HepG2 (cell line): ENCODE measurements around the gene CDC14A. TPM values are rescaled to one million over a fixed set of nuclear protein-coding genes. Genes with fewer than 3 reads are reported as not detected.

Source experiments
- ATAC-seq: fragments of 200-7000 bp; cut with Tn5 transposase; 3 replicates; pipeline ENCODE4 v1.9.1; 2020; ENCODE audit warnings: mild to moderate bottlenecking, moderate library complexity
- BruUV-seq: library from RNA; stranded (reverse); fragments of 400-500 nt; replicated peaks from 2 replicates; lab custom pipeline; 2021; lab: Mats Ljungman, UMichigan
- CTCF ChIA-PET: fragments of 300-600 bp; formaldehyde crosslinking; extraction: SDS; loops from one replicate; lab custom pipeline; 2021; ENCODE audit warnings: low total read pairs, inconsistent platforms, low intra/inter-chr PET ratio; lab: Yijun Ruan, JAX
- POLR2A ChIA-PET: fragments of 350-600 bp; sonication (Branson Sonifier 250); formaldehyde crosslinking; loops from one replicate; lab custom pipeline; 2020; ENCODE audit warnings: antibody characterized with exemption, inconsistent platforms; lab: Yijun Ruan, JAX
- DNase-seq: peaks from one replicate; pipeline ENCODE4 v3.0.0-alpha.2; 2015; ENCODE audit warnings: low spot score
- FAIRE-seq: peaks from 3 replicates; lab custom pipeline; 2011; peaks lifted over from hg19 to GRCh38; lab: Jason Lieb, UNC
- H2AFZ ChIP-seq: one replicate; pipeline ENCODE4 v1.6.1; 2011; ENCODE audit warnings: low read length, inconsistent platforms
- H3K27ac ChIP-seq: fragments of 300-600 bp; 3 replicates; pipeline ENCODE4 v1.8.0; 2011; ENCODE audit warnings: mixed run types, mild to moderate bottlenecking, mixed read lengths, low read length, inconsistent platforms; ENCODE audit not compliant: insufficient read depth; ENCODE audit errors: extremely low read length
- H3K27me3 ChIP-seq, 2 experiments: fragments of 200-600 bp in 1 of 2; 2 replicates in 1 of 2; 3 replicates in 1 of 2; pipeline versions ENCODE4 v1.6.0 to v1.8.0; 2011; ENCODE audit warnings: low read length in 2 of 2, mild to moderate bottlenecking in 2 of 2, moderate library complexity in 2 of 2, inconsistent platforms in 1 of 2; ENCODE audit not compliant: insufficient read depth in 2 of 2, control insufficient read depth in 1 of 2
- H3K36me3 ChIP-seq, 2 experiments: fragments of 200-600 bp in 1 of 2; replicated peaks in 1 of 2; 2 replicates in 1 of 2; 3 replicates in 1 of 2; pipeline versions ENCODE4 v1.5.1 to v1.8.0; 2011; ENCODE audit warnings: low read length in 2 of 2, inconsistent platforms in 1 of 2; ENCODE audit not compliant: insufficient read depth in 2 of 2, control insufficient read depth in 1 of 2
- H3K4me1 ChIP-seq: 2 replicates; pipeline ENCODE4 v1.5.1; 2012; ENCODE audit warnings: low read length, inconsistent platforms; ENCODE audit not compliant: insufficient read depth
- H3K4me2 ChIP-seq: 2 replicates; pipeline ENCODE4 v1.6.0; 2011; ENCODE audit warnings: low read depth, low read length, inconsistent platforms
- H3K4me3 ChIP-seq, 3 experiments: fragments of 200-600 bp in 1 of 3; sonication (generic), shearing (Covaris generic) in 1 of 3; replicated peaks in 1 of 3; 2 replicates each; pipeline ENCODE4 v1.5.1; 2011 to 2016; ENCODE audit warnings: low read length in 3 of 3, inconsistent platforms in 2 of 3, low read depth in 2 of 3, mild to moderate bottlenecking in 2 of 3, control low read depth in 1 of 3, mixed read lengths in 1 of 3; ENCODE audit not compliant: insufficient read depth in 1 of 3
- H3K79me2 ChIP-seq: one replicate; pipeline ENCODE4 v1.6.1; 2011; ENCODE audit warnings: low read length, inconsistent platforms; ENCODE audit not compliant: insufficient read depth
- H3K9ac ChIP-seq: 2 replicates; pipeline ENCODE4 v1.6.0; 2011; ENCODE audit warnings: mild to moderate bottlenecking, low read depth, low read length, inconsistent platforms; ENCODE audit not compliant: insufficient read depth
- H3K9me3 ChIP-seq: 2 replicates; pipeline ENCODE4 v1.5.1; 2012; ENCODE audit warnings: mild to moderate bottlenecking, low read length
- H4K20me1 ChIP-seq: 2 replicates; pipeline ENCODE4 v1.6.0; 2011; ENCODE audit warnings: inconsistent platforms, mild to moderate bottlenecking, low read length, moderate library complexity; ENCODE audit not compliant: insufficient read depth
- CCDC6 ChIP-seq: sonication (generic); formaldehyde crosslinking; IDR thresholded peaks from 2 replicates; pipeline ENCODE4 v1.8.1; 2022; ENCODE audit warnings: mild to moderate bottlenecking, missing genetic modification reagents, moderate library complexity
- CSRNP2 ChIP-seq: sonication (generic); formaldehyde crosslinking; conservative IDR thresholded peaks from 2 replicates; pipeline ENCODE4 v1.8.0; 2022; ENCODE audit warnings: low read depth, missing genetic modification reagents
- ETS1 ChIP-seq: sonication (generic); formaldehyde crosslinking; IDR thresholded peaks from 2 replicates; pipeline ENCODE4 v1.4.0; 2020; ENCODE audit warnings: missing genetic modification reagents
- JARID2 ChIP-seq: sonication (generic); formaldehyde crosslinking; IDR thresholded peaks from 2 replicates; pipeline ENCODE4 v1.8.1; 2023; ENCODE audit warnings: missing genetic modification reagents, inconsistent platforms; ENCODE audit not compliant: insufficient replicate concordance
- KLF12 ChIP-seq: sonication (generic); formaldehyde crosslinking; IDR thresholded peaks from 2 replicates; pipeline ENCODE4 v1.4.0; 2020; ENCODE audit warnings: missing genetic modification reagents, borderline replicate concordance
- NR2C2 ChIP-seq: sonication (generic); formaldehyde crosslinking; IDR thresholded peaks from 2 replicates; pipeline ENCODE4 v1.4.0; 2020; ENCODE audit warnings: missing genetic modification reagents, mild to moderate bottlenecking, moderate library complexity, borderline replicate concordance
- POLR2A ChIP-seq, 2 experiments: IDR thresholded peaks; 2 replicates each; pipeline ENCODE4 v1.6.1; 2011; ENCODE audit warnings: low read depth in 2 of 2, low read length in 2 of 2, mild to moderate bottlenecking in 1 of 2, moderate library complexity in 1 of 2; ENCODE audit not compliant: insufficient read depth in 1 of 2
- SETDB1 ChIP-seq: sonication (generic); formaldehyde crosslinking; IDR thresholded peaks from 2 replicates; pipeline ENCODE4 v1.5.1; 2020; ENCODE audit warnings: missing genetic modification reagents, mild to moderate bottlenecking, borderline replicate concordance
- ZHX1 ChIP-seq: sonication (generic); formaldehyde crosslinking; IDR thresholded peaks from 2 replicates; pipeline ENCODE4 v1.8.1; 2022; ENCODE audit warnings: low read depth, mild to moderate bottlenecking, missing genetic modification reagents
- ZNF530 ChIP-seq: sonication (generic); formaldehyde crosslinking; IDR thresholded peaks from 2 replicates; pipeline ENCODE4 v1.5.0; 2020; ENCODE audit warnings: low read depth, mild to moderate bottlenecking, missing genetic modification reagents
- ZNF678 ChIP-seq: sonication (generic); formaldehyde crosslinking; IDR thresholded peaks from 2 replicates; pipeline ENCODE4 v1.4.0; 2020; ENCODE audit warnings: mild to moderate bottlenecking, missing genetic modification reagents
- ZNF687 ChIP-seq: sonication (generic); formaldehyde crosslinking; IDR thresholded peaks from 2 replicates; pipeline ENCODE4 v1.5.1; 2020; ENCODE audit warnings: mild to moderate bottlenecking, missing genetic modification reagents, moderate library complexity
- ZSCAN22 ChIP-seq: sonication (generic); formaldehyde crosslinking; IDR thresholded peaks from 2 replicates; pipeline ENCODE4 v1.4.0; 2020; ENCODE audit warnings: mild to moderate bottlenecking, missing genetic modification reagents
- ZSCAN25 ChIP-seq: sonication (generic); formaldehyde crosslinking; IDR thresholded peaks from 2 replicates; pipeline ENCODE4 v1.8.0; 2022; ENCODE audit warnings: mild to moderate bottlenecking, missing genetic modification reagents
- WGBS: methylation state at CpG from one replicate; pipeline ENCODE4 v1.1.6; 2017; ENCODE audit warnings: low lambda C conversion rate; 5-methylcytosine and 5-hydroxymethylcytosine counted together
- in situ Hi-C: cut with HindIII; loops from 2 replicates; pipeline ENCODE4 v1.10.0; 2017; ENCODE audit warnings: low pct_unique_long_range_greater_than_20kb; ENCODE audit not compliant: extremely low pct_ligation_motif_present
- intact Hi-C: fragments of 100-400 bp; cut with micrococcal nuclease; formaldehyde crosslinking; loops from one replicate; pipeline ENCODE4 v1.10.0; 2022; ENCODE audit not compliant: unreplicated experiment
- polyA plus RNA-seq, 8 experiments: library from polyadenylated mRNA; depleted of rRNA in 3 of 8; stranded (reverse) in 7 of 8; unstranded in 1 of 8; fragments of >200 nt; fragmentation: Illumina TruSeq in 4 of 8; extraction: Trizol in 4 of 8; gene quantifications; 2 replicates each; pipeline versions ENCODE4 v1.2.1 to v1.2.3, GENCODE V29; 2011 to 2016; ENCODE audit warnings: low read depth in 4 of 8, missing spikeins in 1 of 8, mixed read lengths in 1 of 8; ENCODE audit not compliant: insufficient read depth in 1 of 8
- total RNA-seq, 5 experiments: library from RNA; depleted of rRNA; stranded (reverse); fragments of >200 nt; fragmentation: Illumina TruSeq; extraction: Trizol; gene quantifications; 2 replicates each; pipeline ENCODE4 v1.2.3, GENCODE V29; 2016; ENCODE audit warnings: low read depth in 1 of 5

The CDC14A gene
- total and polyA plus RNA-seq, 2 of the 13 experiments (the other 11 are each of a cell fraction or from before 2014, with no cell fraction given) = 2.8 to 4.9 TPM

- TF ChIP-seq ZNF678 (no peak), KLF12 (CRISPR knock-in tag) (no peak), CCDC6 (CRISPR knock-in tag) (no peak), ZSCAN25 (CRISPR knock-in tag) (no peak), ZSCAN22 (CRISPR knock-in tag) (no peak)
Observed at GRCh38 chr1:100363831-100364230, 11.5 kb downstream of the CDC14A start (continued).

- 83% methylated on average over 3 of the region's 3 CpGs for WGBS
- ChIA-PET CTCF (no interaction called here), POLR2A (no interaction called here)
- DNase-seq (no peak), ATAC-seq (no peak), FAIRE-seq (no peak)
- H3K9me3 ChIP-seq = no peaks in the 10 kb centered on the region
- in situ Hi-C loops = no loop called here
- no peak overlapping the region for H3K4me3 ChIP-seq
- H3K27ac ChIP-seq = no peak overlapping the region
- H3K9ac ChIP-seq = no peak overlapping the region
- no peak overlapping the region for H3K4me2 ChIP-seq
- no peaks in the 10 kb centered on the region for H3K36me3 ChIP-seq
- peaks cover 4% of the 10 kb centered on the region for H3K79me2 ChIP-seq
- H2AFZ ChIP-seq = no peak overlapping the region
- H3K27me3 ChIP-seq = no peaks in the 10 kb centered on the region
- intact Hi-C loops = no loop called here
- no peaks in the 10 kb centered on the region for H4K20me1 ChIP-seq
- no TSS peak for BruUV-seq
- H3K4me1 ChIP-seq = no peaks in the 10 kb centered on the region
- TF ChIP-seq ETS1 (CRISPR knock-in tag) (no peak), POLR2A (IDR thresholded peaks at IDR 0.05; ENCODE audit: insufficient read depth in 1 of 2, low read depth in 2 of 2, low read length in 2 of 2) (no peak), ZHX1 (CRISPR knock-in tag) (no peak), ZNF530 (no peak), ZNF687 (CRISPR knock-in tag) (no peak), CSRNP2 (CRISPR knock-in tag) (no peak), NR2C2 (CRISPR knock-in tag) (no peak), JARID2 (CRISPR knock-in tag) (no peak), SETDB1 (CRISPR knock-in tag) (no peak)
Observed at GRCh38 chr1:100364697-100365096, 12.4 kb downstream of the CDC14A start.
